Neural cell (in vitro differentiated cells): ENCODE measurements around the gene SPCS1.

Experiments used
- CTCF ChIP-seq: fragments of 450-650 bp; IDR thresholded peaks from 2 replicates; pipeline ENCODE4 v1.5.1; 2014; ENCODE audit warnings: antibody characterized with exemption, mild to moderate bottlenecking, moderate library complexity; ENCODE audit not compliant: poor library complexity, severe bottlenecking
- EP300 ChIP-seq: fragments of 450-650 bp; conservative IDR thresholded peaks from 2 replicates; pipeline ENCODE4 v1.6.1; 2014; ENCODE audit warnings: antibody characterized with exemption, mild to moderate bottlenecking, moderate library complexity; ENCODE audit not compliant: poor library complexity, severe bottlenecking
- EZH2 ChIP-seq: fragments of 200-600, 300-800 bp; shearing (Covaris generic), sonication (generic); IDR thresholded peaks from 2 replicates; pipeline ENCODE4 v1.6.1; 2014; ENCODE audit warnings: antibody characterized with exemption, low read length, borderline replicate concordance, mild to moderate bottlenecking; ENCODE audit not compliant: insufficient read depth, poor library complexity, severe bottlenecking

GRCh38 chr3:52694528-52695189 is 11.2 kb upstream of the SPCS1 start:
- TF ChIP-seq EZH2 (no peak), CTCF (no peak), EP300 (no peak)
